GM18502 (cell line): ENCODE measurements around the gene LSS.
"Not testable (repeated sequence)": the region's sequence is repeated elsewhere in the genome, so short reads cannot be mapped to it uniquely, and the experiment has no call there.

Experiments used
- ATAC-seq: cut with Tn5 transposase; IDR thresholded peaks from one replicate; pipeline ENCODE4 v1.9.1; 2021; ENCODE audit warnings: mild to moderate bottlenecking; ENCODE audit not compliant: unreplicated experiment, poor library complexity

Gene LSS

GRCh38 chr21:46247699-46248421 is 19.3 kb upstream of the LSS start:
- ATAC-seq, result no peak

GRCh38 chr21:46246345-46246744 is 17.8 kb upstream of the LSS start:
- no peak for ATAC-seq

GRCh38 chr21:46245213-46245915 is 16.8 kb upstream of the LSS start:
- ATAC-seq, result no peak

- no peak for ATAC-seq
Observed at GRCh38 chr21:46244602-46245001, 16.0 kb upstream of the LSS start.

GRCh38 chr21:46243960-46244361 is 15.4 kb upstream of the LSS start:
- ATAC-seq, result no peak

GRCh38 chr21:46243325-46243724 is 14.8 kb upstream of the LSS start:
- no peak for ATAC-seq

- not testable (repeated sequence) for ATAC-seq
Observed at GRCh38 chr21:46241577-46241976, 13.0 kb upstream of the LSS start.

GRCh38 chr21:46239817-46240325 is 11.3 kb upstream of the LSS start:
- no peak for ATAC-seq

GRCh38 chr21:46237474-46237873 is 8.9 kb upstream of the LSS start:
- ATAC-seq, result no peak

- ATAC-seq, result no peak
Observed at GRCh38 chr21:46234436-46234950, 5.9 kb upstream of the LSS start.

- no peak for ATAC-seq
Observed at GRCh38 chr21:46229923-46230260, 1.3 kb upstream of the LSS start.

- peak; percentile 30 for ATAC-seq
Observed at GRCh38 chr21:46229133-46229922, 754 bp upstream of the LSS start.

- ATAC-seq, result no peak
Observed at GRCh38 chr21:46227811-46228344, 696 bp downstream of the LSS start.

GRCh38 chr21:46226920-46227599 is 1.5 kb downstream of the LSS start:
- ATAC-seq, result no peak

GRCh38 chr21:46226146-46226545 is 2.4 kb downstream of the LSS start:
- ATAC-seq, result no peak

GRCh38 chr21:46223661-46224060 is 4.9 kb downstream of the LSS start:
- ATAC-seq, result not testable (repeated sequence)

GRCh38 chr21:46223217-46223616 is 5.4 kb downstream of the LSS start:
- ATAC-seq, result no peak

GRCh38 chr21:46222436-46223116 is 6.0 kb downstream of the LSS start:
- no peak for ATAC-seq

- no peak for ATAC-seq
Observed at GRCh38 chr21:46221664-46222435, 6.7 kb downstream of the LSS start.
